Fibroblast of mammary gland (primary cell): Measurements from ENCODE around the gene S1PR3.

Experiments
- DNase-seq: peaks from one replicate; pipeline ENCODE4 v3.0.0-alpha.2; 2010; ENCODE audit warnings: low read depth
- H3K4me3 ChIP-seq: 2 replicates; pipeline ENCODE4 v1.5.1; 2011; ENCODE audit warnings: low read depth, mild to moderate bottlenecking, low read length, moderate library complexity; ENCODE audit not compliant: control insufficient read depth
- CTCF ChIP-seq: conservative IDR thresholded peaks from 2 replicates; pipeline ENCODE4 v1.5.1; 2011; ENCODE audit warnings: low read depth, low read length, inconsistent platforms; ENCODE audit not compliant: control insufficient read depth, insufficient read depth

The S1PR3 gene

GRCh38 chr9:88983865-88984542, 7.3 kb upstream of the S1PR3 start:
- DNase-seq = no peak
- no peak overlapping the region for H3K4me3 ChIP-seq
- no peak for TF ChIP-seq CTCF

- H3K4me3 ChIP-seq = no peak overlapping the region
- DNase-seq = no peak
- no peak for TF ChIP-seq CTCF
These were observed 6.8 kb upstream of the S1PR3 start for GRCh38 chr9:88984543-88984883.

- DNase-seq = no peak
- no peak overlapping the region for H3K4me3 ChIP-seq
- no peak for TF ChIP-seq CTCF
These were observed 5.7 kb upstream of the S1PR3 start for GRCh38 chr9:88985616-88986015.

- no peak for DNase-seq
- TF ChIP-seq CTCF = no peak
- H3K4me3 ChIP-seq = no peak overlapping the region
These were observed 4.5 kb upstream of the S1PR3 start for GRCh38 chr9:88986776-88987175.

- no peak overlapping the region for H3K4me3 ChIP-seq
- DNase-seq = no peak
- no peak for TF ChIP-seq CTCF
These were observed 3.6 kb upstream of the S1PR3 start for GRCh38 chr9:88987661-88988060.

GRCh38 chr9:88988796-88989641, 2.2 kb upstream of the S1PR3 start:
- peak; percentile 64 for DNase-seq
- H3K4me3 ChIP-seq = no peak overlapping the region
- TF ChIP-seq CTCF = no peak
